A549 (cell line): ENCODE results near the gene MLH3.

Experiments
- CEBPB ChIP-seq, 2 experiments: fragments of >200 bp in 1 of 2; sonication (Bioruptor Twin) in 1 of 2; formaldehyde crosslinking in 1 of 2; IDR thresholded peaks; 2 replicates each; pipeline ENCODE4 v1.6.1; 2012 to 2016
- CHD2 ChIP-seq: fragments of 150-350 bp; IDR thresholded peaks from 2 replicates; pipeline ENCODE4 v1.6.1; 2014; ENCODE audit warnings: low read length; ENCODE audit not compliant: partially characterized antibody
- E2F6 ChIP-seq: IDR thresholded peaks from 2 replicates; pipeline ENCODE4 v1.6.1; 2012; ENCODE audit warnings: low read depth, borderline replicate concordance
- EHF ChIP-seq: fragments of 250-450 bp; sonication (Bioruptor Pico); IDR thresholded peaks from 2 replicates; pipeline ENCODE4 v1.5.0; 2020; ENCODE audit warnings: mild to moderate bottlenecking
- ELK1 ChIP-seq: fragments of 150-350 bp; IDR thresholded peaks from 2 replicates; pipeline ENCODE4 v1.6.1; 2014; ENCODE audit warnings: low read depth, mild to moderate bottlenecking, low read length
- JUNB ChIP-seq: fragments of >200 bp; sonication (Bioruptor Twin); formaldehyde crosslinking; IDR thresholded peaks from 2 replicates; pipeline ENCODE4 v1.6.1; 2016
- NR3C1 ChIP-seq: fragments of >200 bp; sonication (Bioruptor Twin); formaldehyde crosslinking; IDR thresholded peaks from 3 replicates; pipeline ENCODE4 v1.6.1; 2017
- PBX3 ChIP-seq: IDR thresholded peaks from 2 replicates; pipeline ENCODE4 v1.6.1; 2012
- POLR2A ChIP-seq: IDR thresholded peaks from 2 replicates; pipeline ENCODE4 v1.6.1; 2012; ENCODE audit warnings: mild to moderate bottlenecking, low read length
- RFX5 ChIP-seq: fragments of 450-650 bp; IDR thresholded peaks from 2 replicates; pipeline ENCODE4 v1.7.1; 2014; ENCODE audit warnings: antibody characterized with exemption, mild to moderate bottlenecking, moderate library complexity
- TF ChIP-seq, protein P1 (sequence below): fragments of >200 bp; sonication (Bioruptor Twin); formaldehyde crosslinking; IDR thresholded peaks from 3 replicates; pipeline ENCODE4 v1.5.1; 2016
- TF ChIP-seq, protein P2 (sequence below): fragments of 250-450 bp; sonication (Bioruptor Pico); IDR thresholded peaks from 2 replicates; pipeline ENCODE4 v1.5.0; 2021; ENCODE audit warnings: mild to moderate bottlenecking, moderate library complexity, borderline replicate concordance

DNA sequence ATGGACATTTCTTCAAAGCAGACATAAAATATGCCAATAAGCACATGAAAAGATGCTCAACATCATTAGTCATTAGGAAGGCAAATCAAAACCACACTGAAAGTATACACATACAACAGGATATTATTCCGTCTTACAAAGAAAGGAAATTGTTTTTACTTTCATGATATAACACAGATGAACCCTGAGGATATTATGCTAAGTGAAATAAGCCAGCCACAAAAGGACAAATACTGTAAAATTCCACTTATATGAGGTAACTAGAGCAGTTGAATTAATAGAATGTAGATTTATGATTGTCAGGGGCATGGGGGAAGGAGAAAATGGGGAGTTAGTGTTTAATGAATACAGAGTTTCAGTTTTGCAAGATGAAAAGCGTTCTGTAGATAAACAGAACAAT lies 8.4 kb upstream of the MLH3 start:
- TF ChIP-seq, protein P1, sequence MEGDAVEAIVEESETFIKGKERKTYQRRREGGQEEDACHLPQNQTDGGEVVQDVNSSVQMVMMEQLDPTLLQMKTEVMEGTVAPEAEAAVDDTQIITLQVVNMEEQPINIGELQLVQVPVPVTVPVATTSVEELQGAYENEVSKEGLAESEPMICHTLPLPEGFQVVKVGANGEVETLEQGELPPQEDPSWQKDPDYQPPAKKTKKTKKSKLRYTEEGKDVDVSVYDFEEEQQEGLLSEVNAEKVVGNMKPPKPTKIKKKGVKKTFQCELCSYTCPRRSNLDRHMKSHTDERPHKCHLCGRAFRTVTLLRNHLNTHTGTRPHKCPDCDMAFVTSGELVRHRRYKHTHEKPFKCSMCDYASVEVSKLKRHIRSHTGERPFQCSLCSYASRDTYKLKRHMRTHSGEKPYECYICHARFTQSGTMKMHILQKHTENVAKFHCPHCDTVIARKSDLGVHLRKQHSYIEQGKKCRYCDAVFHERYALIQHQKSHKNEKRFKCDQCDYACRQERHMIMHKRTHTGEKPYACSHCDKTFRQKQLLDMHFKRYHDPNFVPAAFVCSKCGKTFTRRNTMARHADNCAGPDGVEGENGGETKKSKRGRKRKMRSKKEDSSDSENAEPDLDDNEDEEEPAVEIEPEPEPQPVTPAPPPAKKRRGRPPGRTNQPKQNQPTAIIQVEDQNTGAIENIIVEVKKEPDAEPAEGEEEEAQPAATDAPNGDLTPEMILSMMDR: no peak
- TF ChIP-seq CEBPB (IDR thresholded peaks at IDR 0.05) (no peak), JUNB (no peak), NR3C1 (no peak), RFX5 (no peak), PBX3 (no peak), POLR2A (no peak), E2F6 (no peak), CHD2 (no peak), ELK1 (no peak), EHF (no peak)
- TF ChIP-seq, protein P2, sequence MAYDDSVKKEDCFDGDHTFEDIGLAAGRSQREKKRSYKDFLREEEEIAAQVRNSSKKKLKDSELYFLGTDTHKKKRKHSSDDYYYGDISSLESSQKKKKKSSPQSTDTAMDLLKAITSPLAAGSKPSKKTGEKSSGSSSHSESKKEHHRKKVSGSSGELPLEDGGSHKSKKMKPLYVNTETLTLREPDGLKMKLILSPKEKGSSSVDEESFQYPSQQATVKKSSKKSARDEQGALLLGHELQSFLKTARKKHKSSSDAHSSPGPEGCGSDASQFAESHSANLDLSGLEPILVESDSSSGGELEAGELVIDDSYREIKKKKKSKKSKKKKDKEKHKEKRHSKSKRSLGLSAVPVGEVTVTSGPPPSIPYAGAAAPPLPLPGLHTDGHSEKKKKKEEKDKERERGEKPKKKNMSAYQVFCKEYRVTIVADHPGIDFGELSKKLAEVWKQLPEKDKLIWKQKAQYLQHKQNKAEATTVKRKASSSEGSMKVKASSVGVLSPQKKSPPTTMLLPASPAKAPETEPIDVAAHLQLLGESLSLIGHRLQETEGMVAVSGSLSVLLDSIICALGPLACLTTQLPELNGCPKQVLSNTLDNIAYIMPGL (CRISPR knock-in tag): no peak
